ENCODE results near the gene ANKRD24. TPM values are rescaled to one million over a fixed set of nuclear protein-coding genes. Genes with fewer than 3 reads are reported as not detected.

Gene ANKRD24
- total and polyA plus RNA-seq, 2 of the 13 experiments (the other 11 are each of a cell fraction or from before 2014, with no cell fraction given) = 0.13 to 0.24 TPM

DNA sequence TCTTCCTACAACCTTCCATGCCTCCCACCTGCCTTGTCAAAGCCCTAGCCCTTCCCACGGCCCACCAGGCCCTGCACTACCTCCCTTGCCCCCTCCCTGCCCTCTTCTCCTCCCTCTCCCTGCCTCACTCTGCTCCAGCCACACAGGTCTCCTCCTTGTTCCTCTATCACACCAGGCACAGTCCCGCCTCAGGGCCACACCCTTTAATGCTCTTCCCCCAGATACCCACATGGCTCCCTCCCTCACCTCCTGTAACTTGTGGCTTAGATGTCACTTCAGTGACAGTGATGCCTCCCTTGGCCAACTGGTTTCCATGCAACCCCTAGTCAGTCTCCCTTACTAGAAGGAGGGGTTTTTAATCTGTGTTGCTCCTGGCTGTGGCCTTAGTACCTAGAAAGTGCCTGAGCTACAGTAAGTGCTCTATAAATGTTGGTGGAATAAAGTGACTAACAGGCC is 1.4 kb upstream of the ANKRD24 start (continued):
- TF ChIP-seq, protein P1, sequence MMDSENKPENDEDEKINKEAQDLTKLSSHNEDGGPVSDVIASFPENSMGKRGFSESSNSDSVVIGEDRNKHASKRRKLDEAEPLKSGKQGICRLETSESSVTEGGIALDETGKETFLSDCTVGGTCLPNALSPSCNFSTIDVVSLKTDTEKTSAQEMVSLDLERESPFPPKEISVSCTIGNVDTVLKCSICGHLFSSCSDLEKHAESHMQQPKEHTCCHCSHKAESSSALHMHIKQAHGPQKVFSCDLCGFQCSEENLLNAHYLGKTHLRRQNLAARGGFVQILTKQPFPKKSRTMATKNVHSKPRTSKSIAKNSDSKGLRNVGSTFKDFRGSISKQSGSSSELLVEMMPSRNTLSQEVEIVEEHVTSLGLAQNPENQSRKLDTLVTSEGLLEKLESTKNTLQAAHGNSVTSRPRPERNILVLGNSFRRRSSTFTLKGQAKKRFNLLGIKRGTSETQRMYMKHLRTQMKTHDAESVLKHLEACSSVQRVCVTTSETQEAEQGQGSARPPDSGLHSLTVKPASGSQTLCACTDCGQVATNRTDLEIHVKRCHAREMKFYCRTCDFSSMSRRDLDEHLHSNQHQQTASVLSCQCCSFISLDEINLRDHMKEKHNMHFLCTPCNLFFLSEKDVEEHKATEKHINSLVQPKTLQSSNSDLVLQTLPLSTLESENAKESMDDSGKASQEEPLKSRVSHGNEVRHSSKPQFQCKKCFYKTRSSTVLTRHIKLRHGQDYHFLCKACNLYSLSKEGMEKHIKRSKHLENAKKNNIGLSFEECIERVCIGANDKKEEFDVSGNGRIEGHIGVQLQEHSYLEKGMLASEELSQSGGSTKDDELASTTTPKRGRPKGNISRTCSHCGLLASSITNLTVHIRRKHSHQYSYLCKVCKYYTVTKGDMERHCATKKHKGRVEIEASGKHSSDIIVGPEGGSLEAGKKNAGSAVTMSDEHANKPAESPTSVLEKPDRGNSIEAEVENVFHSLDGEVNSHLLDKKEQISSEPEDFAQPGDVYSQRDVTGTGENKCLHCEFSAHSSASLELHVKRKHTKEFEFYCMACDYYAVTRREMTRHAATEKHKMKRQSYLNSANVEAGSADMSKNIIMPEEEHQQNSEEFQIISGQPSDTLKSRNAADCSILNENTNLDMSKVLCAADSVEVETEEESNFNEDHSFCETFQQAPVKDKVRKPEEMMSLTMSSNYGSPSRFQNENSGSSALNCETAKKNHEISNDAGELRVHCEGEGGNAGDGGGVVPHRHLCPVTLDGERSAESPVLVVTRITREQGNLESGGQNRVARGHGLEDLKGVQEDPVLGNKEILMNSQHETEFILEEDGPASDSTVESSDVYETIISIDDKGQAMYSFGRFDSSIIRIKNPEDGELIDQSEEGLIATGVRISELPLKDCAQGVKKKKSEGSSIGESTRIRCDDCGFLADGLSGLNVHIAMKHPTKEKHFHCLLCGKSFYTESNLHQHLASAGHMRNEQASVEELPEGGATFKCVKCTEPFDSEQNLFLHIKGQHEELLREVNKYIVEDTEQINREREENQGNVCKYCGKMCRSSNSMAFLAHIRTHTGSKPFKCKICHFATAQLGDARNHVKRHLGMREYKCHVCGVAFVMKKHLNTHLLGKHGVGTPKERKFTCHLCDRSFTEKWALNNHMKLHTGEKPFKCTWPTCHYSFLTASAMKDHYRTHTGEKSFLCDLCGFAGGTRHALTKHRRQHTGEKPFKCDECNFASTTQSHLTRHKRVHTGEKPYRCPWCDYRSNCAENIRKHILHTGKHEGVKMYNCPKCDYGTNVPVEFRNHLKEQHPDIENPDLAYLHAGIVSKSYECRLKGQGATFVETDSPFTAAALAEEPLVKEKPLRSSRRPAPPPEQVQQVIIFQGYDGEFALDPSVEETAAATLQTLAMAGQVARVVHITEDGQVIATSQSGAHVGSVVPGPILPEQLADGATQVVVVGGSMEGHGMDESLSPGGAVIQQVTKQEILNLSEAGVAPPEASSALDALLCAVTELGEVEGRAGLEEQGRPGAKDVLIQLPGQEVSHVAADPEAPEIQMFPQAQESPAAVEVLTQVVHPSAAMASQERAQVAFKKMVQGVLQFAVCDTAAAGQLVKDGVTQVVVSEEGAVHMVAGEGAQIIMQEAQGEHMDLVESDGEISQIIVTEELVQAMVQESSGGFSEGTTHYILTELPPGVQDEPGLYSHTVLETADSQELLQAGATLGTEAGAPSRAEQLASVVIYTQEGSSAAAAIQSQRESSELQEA (CRISPR knock-in tag; IDR thresholded peaks at IDR 0.05; ENCODE audit: not compliant biosample characterization) = no peak
- TF ChIP-seq ARNT2 (CRISPR knock-in tag; IDR thresholded peaks at IDR 0.05; ENCODE audit: low read depth) = no peak
- TF ChIP-seq HMGXB4 (CRISPR knock-in tag; IDR thresholded peaks at IDR 0.05; ENCODE audit: borderline replicate concordance in 1 of 2, low read depth in 1 of 2) = no peak
- 0 out of 2 replicates have a peak, but pooled peaks have one; percentile 5 for TF ChIP-seq ZBTB38 (CRISPR knock-in tag; IDR thresholded peaks at IDR 0.05)
- no peak for TF ChIP-seq TBX3 (IDR thresholded peaks at IDR 0.05; ENCODE audit: borderline replicate concordance)
- TF ChIP-seq STAT5B (CRISPR knock-in tag; IDR thresholded peaks at IDR 0.05) = no peak
- no peak for TF ChIP-seq GMEB2 (CRISPR knock-in tag; IDR thresholded peaks at IDR 0.05; ENCODE audit: low read depth)
- no peak for TF ChIP-seq MATR3 (CRISPR knock-in tag; IDR thresholded peaks at IDR 0.05)
- TF ChIP-seq ZNF280B (CRISPR knock-in tag; IDR thresholded peaks at IDR 0.05; ENCODE audit: borderline replicate concordance) = no peak
- no peak for TF ChIP-seq ZFP36L1 (CRISPR knock-in tag; IDR thresholded peaks at IDR 0.05)
